Chondrocyte (in vitro differentiated cells): ENCODE measurements around the gene GNL2. TPM values are rescaled to one million over a fixed set of nuclear protein-coding genes. Genes with fewer than 3 reads are reported as not detected.

Experiments
- DNase-seq: peaks from one replicate; pipeline ENCODE4 v3.0.0; 2021; ENCODE audit warnings: mixed read lengths, low spot score
- H3K27ac Mint-ChIP-seq: one replicate; pipeline ENCODE4 v1.8.0; 2021; ENCODE audit warnings: mild to moderate bottlenecking, moderate library complexity, mixed read lengths; ENCODE audit not compliant: unreplicated experiment
- H3K27me3 Mint-ChIP-seq: 2 replicates; pipeline ENCODE4 v1.8.0; 2021; ENCODE audit warnings: low read depth, mixed read lengths
- H3K36me3 Mint-ChIP-seq: 2 replicates; pipeline ENCODE4 v1.8.0; 2021; ENCODE audit warnings: low read depth, mixed read lengths
- H3K4me1 Mint-ChIP-seq: 2 replicates; pipeline ENCODE4 v1.8.0; 2021; ENCODE audit warnings: low read depth, mild to moderate bottlenecking, mixed read lengths
- H3K4me3 Mint-ChIP-seq: one replicate; pipeline ENCODE4 v1.8.0; 2021; ENCODE audit warnings: mild to moderate bottlenecking, moderate library complexity, mixed read lengths; ENCODE audit not compliant: unreplicated experiment
- H3K9me3 Mint-ChIP-seq: 2 replicates; pipeline ENCODE4 v1.8.0; 2021; ENCODE audit warnings: low read depth, mixed read lengths
- total RNA-seq: library from RNA; stranded (reverse); gene quantifications from 3 replicates; pipeline ENCODE4 v1.2.1, GENCODE V29; 2021
- TF ChIP-seq, protein P1 (sequence below): fragments of 200-600 bp; sonication (generic); IDR thresholded peaks from 2 replicates; pipeline ENCODE4 v1.5.0; 2021; ENCODE audit warnings: antibody characterized with exemption, mild to moderate bottlenecking, moderate library complexity

Gene GNL2
- total RNA-seq, 1 donor from 2014 or later = 47.6 TPM

DNA sequence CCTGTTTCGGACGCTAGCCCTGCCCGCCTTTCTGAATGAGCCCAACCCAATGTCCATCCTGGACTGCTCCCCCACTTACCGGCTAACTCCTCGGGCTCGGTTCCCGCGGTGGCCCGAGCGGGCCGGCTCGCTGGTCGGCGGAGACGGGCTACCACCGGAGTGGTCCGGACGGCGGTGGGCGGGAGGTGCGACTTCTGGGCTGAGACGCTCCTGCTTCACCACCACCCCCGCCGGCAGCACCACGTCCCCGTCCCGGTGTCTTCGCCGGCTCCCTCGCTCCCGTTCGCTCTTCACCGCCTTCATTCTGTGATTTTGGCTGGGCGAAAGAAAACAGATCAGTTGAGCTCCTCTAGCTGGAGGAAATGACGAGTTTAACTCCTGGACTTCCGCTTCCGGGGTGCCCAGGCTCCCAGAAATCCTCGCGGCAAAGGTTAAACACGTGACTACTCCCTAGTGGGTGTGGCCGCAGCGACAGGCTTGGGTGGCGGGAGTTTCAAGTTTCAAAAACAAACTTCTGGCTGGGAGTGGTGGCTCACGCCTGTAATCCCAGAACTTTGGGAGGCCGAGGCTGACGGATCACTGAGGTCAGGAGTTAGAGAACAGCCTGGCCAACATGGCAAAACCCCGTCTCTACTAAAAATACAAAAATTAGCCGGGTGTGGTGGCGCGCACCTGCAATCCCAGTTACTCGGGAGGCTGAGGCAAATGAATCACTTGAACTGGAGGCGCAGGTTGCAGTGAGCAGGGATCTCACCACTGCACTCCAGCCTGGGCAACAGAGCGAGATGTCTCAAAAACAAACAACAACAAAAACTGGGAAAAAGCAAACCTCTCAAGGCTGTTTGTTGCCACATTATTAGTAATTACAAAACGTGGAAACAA, 41.6 kb downstream of the GNL2 start, which contains the start of gene SNIP1:
SNIP1 (minus strand) TSS at position 367 of the 882 bp plus-strand sequence; CDS start at position 303, 64 bp downstream.
- H3K27ac Mint-ChIP-seq = peak within 1 kb of the TSS; percentile 99

DNA sequence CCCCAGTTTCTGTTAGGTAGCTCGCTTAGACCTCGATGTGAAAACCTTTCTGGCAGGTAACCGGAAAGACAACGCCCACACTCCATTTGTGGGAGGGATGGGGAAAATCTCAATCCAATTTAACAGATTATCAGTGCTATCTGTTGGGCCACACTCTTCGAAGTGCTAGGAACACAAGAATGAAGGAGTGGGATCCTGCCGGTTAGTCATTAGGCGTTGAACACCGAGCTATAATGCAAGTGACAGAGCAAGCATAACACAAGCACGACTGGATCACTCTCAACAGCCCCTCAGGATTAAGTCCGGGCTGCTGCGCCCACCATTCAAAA, 42.2 kb downstream of the GNL2 start:
- DNase-seq = no peak
- peak overlapping the region; percentile 99 for H3K27ac Mint-ChIP-seq
- H3K4me3 Mint-ChIP-seq = peak overlapping the region; percentile 95
- peaks cover 9% of the 10 kb centered on the region for H3K36me3 Mint-ChIP-seq
- H3K27me3 Mint-ChIP-seq = no peaks in the 10 kb centered on the region
- TF ChIP-seq, protein P1, sequence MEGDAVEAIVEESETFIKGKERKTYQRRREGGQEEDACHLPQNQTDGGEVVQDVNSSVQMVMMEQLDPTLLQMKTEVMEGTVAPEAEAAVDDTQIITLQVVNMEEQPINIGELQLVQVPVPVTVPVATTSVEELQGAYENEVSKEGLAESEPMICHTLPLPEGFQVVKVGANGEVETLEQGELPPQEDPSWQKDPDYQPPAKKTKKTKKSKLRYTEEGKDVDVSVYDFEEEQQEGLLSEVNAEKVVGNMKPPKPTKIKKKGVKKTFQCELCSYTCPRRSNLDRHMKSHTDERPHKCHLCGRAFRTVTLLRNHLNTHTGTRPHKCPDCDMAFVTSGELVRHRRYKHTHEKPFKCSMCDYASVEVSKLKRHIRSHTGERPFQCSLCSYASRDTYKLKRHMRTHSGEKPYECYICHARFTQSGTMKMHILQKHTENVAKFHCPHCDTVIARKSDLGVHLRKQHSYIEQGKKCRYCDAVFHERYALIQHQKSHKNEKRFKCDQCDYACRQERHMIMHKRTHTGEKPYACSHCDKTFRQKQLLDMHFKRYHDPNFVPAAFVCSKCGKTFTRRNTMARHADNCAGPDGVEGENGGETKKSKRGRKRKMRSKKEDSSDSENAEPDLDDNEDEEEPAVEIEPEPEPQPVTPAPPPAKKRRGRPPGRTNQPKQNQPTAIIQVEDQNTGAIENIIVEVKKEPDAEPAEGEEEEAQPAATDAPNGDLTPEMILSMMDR = no peak
- peaks cover 48% of the 10 kb centered on the region for H3K4me1 Mint-ChIP-seq
- H3K9me3 Mint-ChIP-seq = no peaks in the 10 kb centered on the region

More for the DNA sequence above, 41.6 kb downstream of the GNL2 start, which contains the start of gene SNIP1:
- Mint-ChIP-seq H3K27me3 (no peaks in the 10 kb centered on the region), H3K9me3 (no peaks in the 10 kb centered on the region), H3K36me3 (peaks cover 6% of the 10 kb centered on the region), H3K4me1 (peaks cover 47% of the 10 kb centered on the region), H3K4me3 (peak within 1 kb of the TSS; percentile 95)
- DNase-seq = no peak
- TF ChIP-seq, protein P1 = no peak

DNA sequence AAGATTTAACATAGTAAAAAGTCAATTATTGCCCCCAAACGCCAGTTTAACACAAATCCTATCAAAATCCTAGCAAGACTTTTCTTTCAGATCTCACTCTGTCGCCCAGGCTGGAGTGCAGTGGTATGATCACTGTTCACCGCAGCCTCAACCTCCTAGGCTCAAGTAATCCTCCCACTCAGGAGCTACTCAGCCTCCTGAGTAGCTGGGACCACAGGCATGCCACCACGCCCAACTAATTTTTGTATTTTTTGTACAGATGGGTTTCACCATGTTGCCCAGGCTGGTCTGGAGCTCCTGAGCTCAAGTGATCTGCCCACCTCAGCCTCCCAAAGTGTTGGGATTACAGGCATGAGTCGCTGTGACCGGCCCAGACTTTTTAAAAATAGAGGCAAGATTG, 46.4 kb downstream of the GNL2 start:
- TF ChIP-seq, protein P1 = no peak
- no peak overlapping the region for H3K4me3 Mint-ChIP-seq
- H3K27ac Mint-ChIP-seq = peak overlapping the region; percentile 2
- no peaks in the 10 kb centered on the region for H3K9me3 Mint-ChIP-seq
- peaks cover 23% of the 10 kb centered on the region for H3K36me3 Mint-ChIP-seq
- peaks cover 36% of the 10 kb centered on the region for H3K4me1 Mint-ChIP-seq
- no peaks in the 10 kb centered on the region for H3K27me3 Mint-ChIP-seq
- no peak for DNase-seq

DNA sequence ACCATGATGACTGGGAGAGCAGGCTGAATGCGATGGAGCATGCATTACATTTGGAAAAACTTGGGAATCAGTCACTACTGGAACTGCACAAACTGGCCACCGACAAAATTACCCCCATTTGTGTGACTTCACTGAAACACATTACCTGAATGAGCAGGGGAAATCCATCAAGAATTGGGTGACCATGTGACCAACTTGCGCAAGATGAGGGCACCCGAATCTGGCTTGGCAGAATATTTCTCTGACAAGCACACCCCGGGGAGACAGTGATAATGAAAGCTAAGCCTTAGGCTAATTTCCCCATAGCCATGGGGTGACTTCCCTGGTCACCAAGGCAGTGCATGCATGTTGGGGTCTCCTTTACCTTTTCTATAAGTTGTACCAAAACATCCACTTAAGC, 50.7 kb downstream of the GNL2 start:
- no peaks in the 10 kb centered on the region for H3K9me3 Mint-ChIP-seq
- H3K27me3 Mint-ChIP-seq = no peaks in the 10 kb centered on the region
- no peak for DNase-seq
- no peak overlapping the region for H3K27ac Mint-ChIP-seq
- no peak overlapping the region for H3K4me3 Mint-ChIP-seq
- peaks cover 9% of the 10 kb centered on the region for H3K4me1 Mint-ChIP-seq
- TF ChIP-seq, protein P1 = no peak
- H3K36me3 Mint-ChIP-seq = peaks cover 21% of the 10 kb centered on the region

DNA sequence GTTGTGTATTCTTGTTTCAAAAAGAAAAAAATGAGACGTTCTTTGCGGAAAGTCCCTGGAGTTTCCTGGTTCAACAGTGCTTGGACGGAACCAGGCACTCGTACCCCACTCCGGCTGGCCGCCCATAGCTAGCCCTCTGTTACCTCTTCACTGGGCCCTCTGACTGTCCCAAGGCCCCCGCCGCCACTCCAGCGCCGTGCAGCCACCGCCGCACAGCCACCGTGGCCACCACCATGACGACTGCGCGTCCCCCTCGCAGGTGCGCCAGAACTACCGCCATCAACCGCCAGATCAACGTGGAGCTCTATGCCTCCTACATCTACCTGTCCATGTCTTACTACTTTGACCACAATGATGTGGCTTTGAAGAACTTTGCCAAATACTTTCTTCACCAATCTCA, 51.2 kb downstream of the GNL2 start:
- H3K36me3 Mint-ChIP-seq = peaks cover 22% of the 10 kb centered on the region
- no peaks in the 10 kb centered on the region for H3K27me3 Mint-ChIP-seq
- H3K4me1 Mint-ChIP-seq = peaks cover 4% of the 10 kb centered on the region
- DNase-seq = no peak
- TF ChIP-seq, protein P1 = no peak
- no peak overlapping the region for H3K27ac Mint-ChIP-seq
- H3K4me3 Mint-ChIP-seq = no peak overlapping the region
- H3K9me3 Mint-ChIP-seq = no peaks in the 10 kb centered on the region
